Fibroblast of villous mesenchyme (primary cell): Measurements from ENCODE around the gene ACSL3. TPM values are rescaled to one million over a fixed set of nuclear protein-coding genes. Genes with fewer than 3 reads are reported as not detected.

Experiments
- DNase-seq: peaks from one replicate; pipeline ENCODE4 v3.0.0-alpha.2; 2010; ENCODE audit warnings: low read depth
- H3K4me3 ChIP-seq: 2 replicates; pipeline ENCODE4 v1.5.1; 2011; ENCODE audit warnings: low read depth, mild to moderate bottlenecking, low read length
- total RNA-seq: library from RNA; depleted of rRNA; stranded (reverse); fragments of >200 nt; gene quantifications from 2 replicates; pipeline ENCODE4 v1.2.3, GENCODE V29; 2012
- TF ChIP-seq, protein P1 (sequence below): IDR thresholded peaks from 2 replicates; pipeline ENCODE4 v1.5.1; 2012; ENCODE audit warnings: low read depth, mild to moderate bottlenecking, low read length; ENCODE audit not compliant: insufficient read depth

The ACSL3 gene
- total RNA-seq, 1 donor: 207 TPM

DNA sequence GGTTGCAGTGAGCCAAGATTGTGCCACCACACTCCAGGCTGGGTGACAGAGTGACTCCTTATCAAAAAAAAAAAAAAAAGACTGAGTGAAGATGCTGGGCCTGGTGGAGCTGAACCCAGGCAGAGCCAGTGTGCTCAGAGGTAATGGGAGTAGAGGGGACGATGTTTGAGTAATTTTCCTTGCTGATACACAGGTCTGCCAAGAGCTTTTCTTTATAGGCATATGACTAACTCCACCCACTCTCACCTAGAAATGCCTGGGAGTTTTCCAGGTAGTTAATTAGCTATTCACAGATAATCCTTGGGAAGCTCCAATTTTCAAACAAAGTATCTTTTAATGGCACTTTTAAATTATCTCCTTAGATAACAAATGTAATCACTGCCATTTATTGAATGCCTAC, 33.4 kb upstream of the ACSL3 start:
- no peak overlapping the region for H3K4me3 ChIP-seq
- TF ChIP-seq, protein P1, sequence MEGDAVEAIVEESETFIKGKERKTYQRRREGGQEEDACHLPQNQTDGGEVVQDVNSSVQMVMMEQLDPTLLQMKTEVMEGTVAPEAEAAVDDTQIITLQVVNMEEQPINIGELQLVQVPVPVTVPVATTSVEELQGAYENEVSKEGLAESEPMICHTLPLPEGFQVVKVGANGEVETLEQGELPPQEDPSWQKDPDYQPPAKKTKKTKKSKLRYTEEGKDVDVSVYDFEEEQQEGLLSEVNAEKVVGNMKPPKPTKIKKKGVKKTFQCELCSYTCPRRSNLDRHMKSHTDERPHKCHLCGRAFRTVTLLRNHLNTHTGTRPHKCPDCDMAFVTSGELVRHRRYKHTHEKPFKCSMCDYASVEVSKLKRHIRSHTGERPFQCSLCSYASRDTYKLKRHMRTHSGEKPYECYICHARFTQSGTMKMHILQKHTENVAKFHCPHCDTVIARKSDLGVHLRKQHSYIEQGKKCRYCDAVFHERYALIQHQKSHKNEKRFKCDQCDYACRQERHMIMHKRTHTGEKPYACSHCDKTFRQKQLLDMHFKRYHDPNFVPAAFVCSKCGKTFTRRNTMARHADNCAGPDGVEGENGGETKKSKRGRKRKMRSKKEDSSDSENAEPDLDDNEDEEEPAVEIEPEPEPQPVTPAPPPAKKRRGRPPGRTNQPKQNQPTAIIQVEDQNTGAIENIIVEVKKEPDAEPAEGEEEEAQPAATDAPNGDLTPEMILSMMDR: no peak
- DNase-seq: no peak

DNA sequence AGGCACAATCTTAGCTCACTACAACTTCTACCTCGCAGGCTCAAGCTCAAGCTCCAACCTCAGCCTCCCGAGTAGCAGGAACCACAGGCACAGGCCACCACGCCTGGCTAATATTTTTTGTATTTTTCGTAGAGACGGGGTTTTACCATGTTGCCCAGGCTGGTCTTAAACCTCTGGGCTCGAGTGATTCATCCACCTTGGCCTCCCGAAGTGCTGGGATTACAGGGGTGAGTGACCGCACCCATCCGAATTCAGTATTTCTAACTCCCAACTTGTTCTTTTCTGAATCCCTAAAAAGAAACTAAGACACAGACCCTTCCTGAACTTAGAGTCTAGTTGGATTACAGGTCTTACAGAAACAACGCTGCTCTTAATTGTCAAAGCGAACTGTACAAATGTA, 32.3 kb upstream of the ACSL3 start:
- TF ChIP-seq, protein P1: no peak
- no peak for DNase-seq
- no peak overlapping the region for H3K4me3 ChIP-seq

DNA sequence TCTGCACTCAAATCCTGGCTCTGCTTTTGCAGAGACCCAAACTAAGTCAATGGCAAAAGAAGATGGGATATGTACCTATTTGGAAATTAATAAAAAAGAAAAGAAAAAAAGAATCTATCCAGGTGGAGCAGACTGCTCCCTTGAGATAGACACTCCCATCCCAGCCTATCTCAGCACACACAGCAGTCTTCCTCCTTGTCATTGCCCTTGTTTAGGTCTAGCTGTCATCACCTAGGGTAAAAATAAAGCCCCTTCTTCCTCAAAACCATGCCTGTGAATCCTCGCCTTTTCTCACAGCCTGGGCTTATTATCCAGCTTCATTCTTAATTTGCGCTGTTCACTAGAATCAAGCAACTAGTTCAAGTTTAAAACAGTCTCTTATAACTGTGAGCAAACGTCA, 30.7 kb upstream of the ACSL3 start:
- TF ChIP-seq, protein P1: no peak
- DNase-seq: no peak
- no peak overlapping the region for H3K4me3 ChIP-seq

DNA sequence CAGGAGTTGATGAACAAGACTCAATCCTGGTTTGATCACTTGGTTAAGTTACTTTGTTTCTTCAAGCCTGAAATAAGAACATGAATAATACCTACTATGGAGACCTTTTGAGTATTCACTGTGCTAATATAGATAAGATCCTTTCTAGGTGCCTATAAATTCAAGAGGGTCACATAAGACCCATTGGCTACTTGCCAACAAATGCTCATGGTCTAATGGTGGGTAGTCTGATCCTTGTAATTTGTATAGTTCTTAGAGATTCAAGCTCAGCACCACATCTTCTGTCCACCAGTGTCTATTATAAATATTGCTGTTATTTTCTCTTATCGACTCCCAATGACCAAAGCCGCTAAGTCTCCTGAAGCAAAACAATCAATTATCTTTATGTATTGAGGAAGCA, 27.4 kb upstream of the ACSL3 start:
- no peak for DNase-seq
- no peak overlapping the region for H3K4me3 ChIP-seq
- TF ChIP-seq, protein P1: no peak

DNA sequence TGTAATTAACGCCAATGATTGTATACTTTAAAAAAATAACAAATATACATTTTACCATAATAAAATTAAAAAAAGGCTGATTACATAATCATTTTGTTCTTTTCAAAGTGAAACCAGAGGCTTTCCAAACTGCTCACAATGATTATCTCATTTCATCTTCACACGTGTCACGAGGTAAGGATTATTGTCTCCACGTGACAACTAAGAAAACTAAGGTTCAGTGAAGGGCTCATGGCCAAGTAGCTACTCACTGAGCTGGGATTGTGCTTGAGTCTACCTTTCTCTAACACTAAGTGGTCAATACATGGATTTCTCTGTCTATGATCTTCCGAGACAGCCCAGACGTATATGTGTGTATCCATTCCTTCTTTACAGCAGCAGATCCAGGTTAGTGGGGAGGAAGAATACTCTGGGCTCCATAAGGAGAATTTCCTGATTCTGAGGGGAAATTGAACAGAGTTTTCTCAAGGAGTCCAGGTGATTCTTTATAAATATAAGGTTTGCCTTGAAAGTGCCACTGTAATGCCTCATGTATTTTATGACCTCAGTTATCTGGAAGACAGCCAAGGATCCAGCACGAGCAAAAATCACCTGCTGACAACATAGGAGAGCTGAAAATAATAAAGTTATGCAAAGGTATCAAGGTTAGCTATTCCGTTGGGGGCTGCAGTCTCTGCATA, 25.6 kb upstream of the ACSL3 start:
- TF ChIP-seq, protein P1: no peak
- no peak for DNase-seq
- H3K4me3 ChIP-seq: no peak overlapping the region

DNA sequence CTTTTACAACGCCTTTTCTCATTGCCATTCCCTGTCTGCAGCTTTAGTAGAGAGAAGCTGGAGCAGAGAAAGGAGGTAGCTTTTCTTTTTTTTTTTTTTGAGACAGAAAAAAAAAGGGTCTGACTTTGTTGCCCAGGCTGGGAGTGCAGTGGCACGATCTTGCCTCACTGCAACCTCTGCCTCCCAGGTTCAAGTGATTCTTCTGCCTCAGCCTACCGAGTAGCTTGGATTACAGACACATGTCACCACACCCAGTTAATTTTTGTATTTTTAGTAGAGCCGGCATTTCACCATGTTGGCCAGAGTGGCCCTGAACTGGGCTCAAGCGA, 25.0 kb upstream of the ACSL3 start:
- TF ChIP-seq, protein P1: no peak
- no peak for DNase-seq
- no peak overlapping the region for H3K4me3 ChIP-seq

DNA sequence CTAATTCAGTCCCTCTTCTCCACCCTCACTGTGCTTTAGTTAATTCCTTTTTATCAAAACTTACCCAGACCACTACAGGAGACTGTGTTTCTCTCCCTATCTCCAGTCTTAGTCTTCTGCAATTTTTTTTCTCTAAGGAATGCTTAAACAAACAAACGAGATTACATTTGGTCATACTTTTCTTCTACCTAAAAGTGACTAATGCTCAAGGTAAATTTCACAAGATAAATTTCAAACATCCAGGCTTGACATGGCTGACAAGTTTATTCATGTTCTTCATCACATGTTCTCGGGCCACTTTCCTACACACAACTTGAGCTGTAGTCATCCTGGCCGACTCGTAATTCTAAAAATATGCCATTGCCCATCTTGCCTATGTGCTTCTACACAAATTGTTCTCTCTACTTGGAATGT, 23.2 kb upstream of the ACSL3 start:
- TF ChIP-seq, protein P1: no peak
- no peak overlapping the region for H3K4me3 ChIP-seq
- no peak for DNase-seq
